Activated T-cell treated with anti-CD3 and anti-CD28 coated beads, Interleukin-2, amount 50 U/mL, for 72 hours (primary cell): ENCODE results near the gene THRB. TPM values are rescaled to one million over a fixed set of nuclear protein-coding genes. Genes with fewer than 3 reads are reported as not detected.

Experiments used
- ATAC-seq, 2 donors: fragments of 150-1000 bp; cut with Tn5 transposase; replicated peaks in 1 of 2; 2 replicates each; pipeline ENCODE4 v1.10.0; 2021; ENCODE audit warnings: moderate library complexity in 2 of 2, mild to moderate bottlenecking in 1 of 2
- DNase-seq, 2 donors: peaks; one replicate each; pipeline ENCODE4 v3.0.0; 2021 to 2022; ENCODE audit warnings: mixed read lengths in 1 of 2
- H3K27ac Mint-ChIP-seq: one replicate; pipeline ENCODE4 v1.8.0; 2022; ENCODE audit warnings: mild to moderate bottlenecking, moderate library complexity, mixed read lengths
- H3K27me3 Mint-ChIP-seq: one replicate; pipeline ENCODE4 v1.8.0; 2022; ENCODE audit warnings: low read depth, mixed read lengths
- H3K36me3 Mint-ChIP-seq, 2 donors: one replicate each; pipeline ENCODE4 v1.8.0; 2022; ENCODE audit warnings: mixed read lengths in 2 of 2, mild to moderate bottlenecking in 1 of 2; ENCODE audit not compliant: insufficient read depth in 2 of 2
- H3K4me1 Mint-ChIP-seq: one replicate; pipeline ENCODE4 v1.8.0; 2022; ENCODE audit warnings: low read depth, mixed read lengths
- H3K4me3 Mint-ChIP-seq, 2 donors: one replicate each; pipeline ENCODE4 v1.8.0; 2022; ENCODE audit warnings: mild to moderate bottlenecking in 2 of 2, mixed read lengths in 2 of 2, moderate library complexity in 2 of 2
- H3K9me3 Mint-ChIP-seq, 2 donors: one replicate each; pipeline ENCODE4 v1.8.0; 2022; ENCODE audit warnings: mixed read lengths in 2 of 2
- total RNA-seq, 2 donors: library from RNA; stranded (reverse); gene quantifications; one replicate each; pipeline ENCODE4 v1.2.3, GENCODE V29; 2022

The THRB gene
- total RNA-seq, 2 donors from 2014 or later: not detected

DNA sequence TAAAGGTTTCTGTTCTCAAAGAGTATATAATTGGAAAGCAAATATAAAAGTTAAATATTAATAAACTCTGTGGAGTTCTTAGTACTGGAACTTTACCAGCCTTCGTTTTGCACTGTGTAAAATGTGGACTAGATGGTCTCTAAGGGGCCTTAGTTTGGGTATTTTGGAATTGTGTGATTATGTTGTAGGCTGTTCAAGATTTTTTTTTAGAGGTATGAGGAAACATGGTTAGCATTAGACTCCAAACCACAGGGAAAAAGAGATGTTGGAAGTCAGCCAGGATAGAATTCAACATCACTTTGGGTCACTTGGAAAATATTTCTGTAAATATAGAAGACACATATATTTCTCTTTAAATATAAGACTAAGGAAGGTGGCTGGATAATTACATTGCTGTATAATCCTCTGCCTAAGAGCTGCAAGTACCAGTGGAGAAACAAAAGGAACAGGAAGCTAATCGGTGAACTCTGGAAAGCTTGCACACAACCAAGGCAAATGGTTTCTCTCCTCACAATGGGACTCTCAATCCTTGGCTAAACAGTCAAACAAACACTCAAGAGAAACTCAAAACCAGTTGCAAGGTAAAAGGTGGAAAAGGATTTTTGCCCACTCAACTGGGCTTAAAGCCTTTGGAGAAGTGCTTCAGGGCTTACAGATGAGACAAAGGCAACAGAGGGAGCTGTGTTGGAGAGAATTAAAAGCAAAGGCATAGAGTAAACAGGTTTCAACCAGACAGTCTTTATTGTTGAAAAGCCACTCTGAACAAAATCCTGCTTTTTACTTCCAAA lies 407.8 kb downstream of the THRB start:
- DNase-seq (no peak), ATAC-seq (no peak)
- no peak overlapping the region for H3K27ac Mint-ChIP-seq
- H3K4me3 Mint-ChIP-seq: no peak overlapping the region
- peaks cover 6% of the 10 kb centered on the region for H3K27me3 Mint-ChIP-seq
- peaks cover 0 to 2% of the 10 kb centered on the region in 2 donors for H3K36me3 Mint-ChIP-seq
- no peaks in the 10 kb centered on the region for H3K4me1 Mint-ChIP-seq
- H3K9me3 Mint-ChIP-seq: peaks cover 1 to 3% of the 10 kb centered on the region in 2 donors

DNA sequence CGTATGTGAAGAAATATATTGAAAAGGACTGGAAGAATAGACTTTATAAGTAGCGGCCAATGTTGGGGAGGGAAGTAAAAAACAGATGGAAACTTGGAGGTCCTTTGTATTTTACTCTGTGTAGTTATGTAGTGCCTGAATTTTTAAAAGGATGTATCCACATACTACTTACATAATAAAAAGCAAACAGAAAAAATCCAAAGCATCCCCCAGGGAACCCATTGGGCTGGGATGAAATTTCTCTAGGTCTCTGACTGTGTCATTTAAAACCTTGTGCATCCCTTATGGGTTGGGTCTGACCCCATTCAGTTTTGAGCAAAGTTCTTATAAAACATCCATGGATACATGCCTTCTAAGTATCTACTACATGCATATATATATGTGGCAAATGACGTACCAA lies 408.4 kb downstream of the THRB start:
- DNase-seq (no peak), ATAC-seq (no peak)
- peaks cover 0 to 2% of the 10 kb centered on the region in 2 donors for H3K36me3 Mint-ChIP-seq
- no peak overlapping the region for H3K4me3 Mint-ChIP-seq
- peaks cover 6% of the 10 kb centered on the region for H3K27me3 Mint-ChIP-seq
- H3K4me1 Mint-ChIP-seq: no peaks in the 10 kb centered on the region
- H3K9me3 Mint-ChIP-seq: peaks cover 1 to 6% of the 10 kb centered on the region in 2 donors
- no peak overlapping the region for H3K27ac Mint-ChIP-seq

DNA sequence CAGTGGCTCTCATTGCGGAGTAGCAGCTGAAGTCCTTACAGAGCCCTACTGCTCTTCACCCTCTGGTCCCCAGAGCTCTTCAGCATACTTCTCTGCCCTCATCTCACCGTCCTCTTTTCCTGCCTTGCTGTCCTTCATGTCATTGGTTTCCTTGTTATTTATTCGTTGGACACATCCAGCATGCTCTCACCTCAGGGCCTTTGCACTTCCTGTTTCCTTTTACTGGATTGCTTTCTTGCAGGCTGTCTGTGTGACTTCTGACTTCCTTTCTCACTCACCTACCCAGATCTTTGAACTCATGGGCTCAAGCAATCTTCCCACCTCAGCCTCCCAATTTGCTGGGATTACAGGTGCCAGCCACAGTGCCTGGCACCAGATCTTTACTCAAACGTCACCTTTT lies 422.5 kb downstream of the THRB start:
- DNase-seq: no peak
- Mint-ChIP-seq H3K4me3 (no peak overlapping the region), H3K36me3 (peaks cover 0 to 2% of the 10 kb centered on the region in 2 donors), H3K9me3 (peaks cover 2 to 7% of the 10 kb centered on the region in 2 donors), H3K27ac (no peak overlapping the region), H3K27me3 (no peaks in the 10 kb centered on the region), H3K4me1 (no peaks in the 10 kb centered on the region)
- ATAC-seq: no peak

DNA sequence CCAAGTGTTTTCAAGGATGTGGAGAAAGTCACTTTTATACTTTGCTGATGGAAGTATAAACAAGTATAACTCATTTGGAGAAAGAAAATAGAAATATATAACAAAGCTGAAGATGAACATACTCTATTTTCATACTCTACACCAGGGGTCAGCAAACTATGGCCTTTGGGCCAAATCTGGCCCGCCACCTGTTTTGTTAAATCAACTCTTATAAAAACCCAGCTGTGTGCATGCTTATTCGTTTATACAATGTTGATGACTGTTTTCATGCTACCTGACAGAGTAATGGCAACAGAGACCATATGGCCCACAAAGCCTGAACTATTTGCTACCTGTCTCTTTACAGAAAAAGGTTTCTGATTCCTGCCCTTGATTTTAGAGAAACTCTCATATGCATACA lies 425.6 kb downstream of the THRB start:
- DNase-seq: no peak
- H3K27me3 Mint-ChIP-seq: no peaks in the 10 kb centered on the region
- ATAC-seq: no peak
- no peak overlapping the region for H3K4me3 Mint-ChIP-seq
- H3K36me3 Mint-ChIP-seq: no peaks in the 10 kb centered on the region
- no peaks in the 10 kb centered on the region for H3K4me1 Mint-ChIP-seq
- H3K9me3 Mint-ChIP-seq: no peaks in the 10 kb centered on the region
- no peak overlapping the region for H3K27ac Mint-ChIP-seq

DNA sequence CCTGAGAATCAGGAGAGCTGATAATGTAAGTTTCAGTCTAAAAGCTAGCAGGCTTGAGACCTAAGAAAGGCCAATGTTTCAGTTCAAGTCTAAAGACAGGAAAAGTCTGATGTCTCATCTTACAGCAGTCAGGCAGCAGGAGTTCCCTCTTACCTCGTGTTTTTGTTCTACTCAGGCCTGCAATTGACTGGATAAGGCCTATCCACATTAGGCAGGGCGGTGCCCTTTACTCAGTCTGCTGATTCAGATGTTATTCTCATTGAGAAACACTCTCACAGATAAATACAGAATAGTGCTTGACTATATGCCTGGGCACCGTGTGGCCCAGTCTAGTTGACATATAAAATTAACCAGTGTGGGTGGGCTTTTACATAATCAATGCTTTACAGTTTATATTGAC lies 427.2 kb downstream of the THRB start:
- no peaks in the 10 kb centered on the region for H3K9me3 Mint-ChIP-seq
- no peaks in the 10 kb centered on the region for H3K4me1 Mint-ChIP-seq
- H3K27ac Mint-ChIP-seq: no peak overlapping the region
- no peaks in the 10 kb centered on the region for H3K27me3 Mint-ChIP-seq
- no peak for ATAC-seq
- no peak for DNase-seq
- H3K4me3 Mint-ChIP-seq: no peak overlapping the region
- no peaks in the 10 kb centered on the region for H3K36me3 Mint-ChIP-seq
